Stimulated activated CD4-positive, alpha-beta T cell treated with anti-CD3 and anti-CD28 coated beads, TNF-alpha, amount 100 ng/mL, for 24 hours (primary cell): ENCODE results near the gene TXNDC12.

Experiments used
- DNase-seq, 3 experiments: peaks; one replicate each; pipeline ENCODE4 v3.0.0-alpha.2; 2020; ENCODE audit warnings: low read depth in 3 of 3

Gene TXNDC12

DNA sequence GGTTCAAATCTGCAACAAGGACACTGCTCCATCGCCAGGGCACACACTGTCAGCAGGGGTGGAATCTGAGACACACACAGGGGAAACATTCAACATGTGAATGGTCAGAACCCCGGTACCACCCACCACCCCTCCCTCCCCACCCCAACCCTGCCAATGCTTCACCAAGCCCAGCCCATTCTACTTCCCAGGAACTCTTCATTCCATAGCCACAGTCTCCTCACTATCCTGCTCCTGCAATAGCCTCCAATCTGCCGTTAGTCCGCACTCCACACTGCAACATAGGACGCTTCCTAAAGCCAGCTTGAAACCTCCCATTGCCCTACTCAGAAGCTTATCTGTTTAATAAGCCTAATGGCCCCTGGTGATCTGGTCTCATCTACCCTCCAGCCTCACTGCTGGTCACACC is 57.0 kb downstream of the TXNDC12 start:
- DNase-seq, result no peak

DNA sequence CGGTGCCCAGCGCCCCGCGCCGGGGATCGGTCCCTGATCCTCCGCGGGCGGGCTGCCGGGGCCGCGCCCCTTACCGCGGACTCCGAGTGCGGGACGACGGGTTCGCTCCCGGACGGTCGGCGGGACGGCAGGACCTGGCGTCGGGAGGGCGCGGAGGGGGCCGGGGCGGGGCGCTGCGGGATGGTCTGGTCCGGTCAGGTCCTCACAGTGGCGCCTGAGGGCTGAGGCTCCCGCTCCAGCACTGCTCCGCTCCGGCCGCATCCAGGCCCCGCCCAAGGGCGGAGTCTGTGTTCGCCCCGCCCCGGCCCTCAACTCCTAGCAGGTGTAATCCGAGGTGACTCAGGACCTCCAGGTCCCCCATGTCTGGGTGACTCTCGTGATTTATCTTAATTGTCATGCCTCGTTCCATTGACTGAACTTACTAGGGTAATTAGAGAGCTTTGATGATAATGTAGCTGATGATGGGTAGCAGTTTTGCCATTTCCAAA is 64.5 kb downstream of the TXNDC12 start, which contains the start of gene RAB3B:
Gene RAB3B (minus strand): TSS at position 223 of the 488 bp plus-strand sequence. CDS start 13,583 bp downstream, outside the sequence.
- peak; percentile 50 to 83 (median 64) for DNase-seq

DNA sequence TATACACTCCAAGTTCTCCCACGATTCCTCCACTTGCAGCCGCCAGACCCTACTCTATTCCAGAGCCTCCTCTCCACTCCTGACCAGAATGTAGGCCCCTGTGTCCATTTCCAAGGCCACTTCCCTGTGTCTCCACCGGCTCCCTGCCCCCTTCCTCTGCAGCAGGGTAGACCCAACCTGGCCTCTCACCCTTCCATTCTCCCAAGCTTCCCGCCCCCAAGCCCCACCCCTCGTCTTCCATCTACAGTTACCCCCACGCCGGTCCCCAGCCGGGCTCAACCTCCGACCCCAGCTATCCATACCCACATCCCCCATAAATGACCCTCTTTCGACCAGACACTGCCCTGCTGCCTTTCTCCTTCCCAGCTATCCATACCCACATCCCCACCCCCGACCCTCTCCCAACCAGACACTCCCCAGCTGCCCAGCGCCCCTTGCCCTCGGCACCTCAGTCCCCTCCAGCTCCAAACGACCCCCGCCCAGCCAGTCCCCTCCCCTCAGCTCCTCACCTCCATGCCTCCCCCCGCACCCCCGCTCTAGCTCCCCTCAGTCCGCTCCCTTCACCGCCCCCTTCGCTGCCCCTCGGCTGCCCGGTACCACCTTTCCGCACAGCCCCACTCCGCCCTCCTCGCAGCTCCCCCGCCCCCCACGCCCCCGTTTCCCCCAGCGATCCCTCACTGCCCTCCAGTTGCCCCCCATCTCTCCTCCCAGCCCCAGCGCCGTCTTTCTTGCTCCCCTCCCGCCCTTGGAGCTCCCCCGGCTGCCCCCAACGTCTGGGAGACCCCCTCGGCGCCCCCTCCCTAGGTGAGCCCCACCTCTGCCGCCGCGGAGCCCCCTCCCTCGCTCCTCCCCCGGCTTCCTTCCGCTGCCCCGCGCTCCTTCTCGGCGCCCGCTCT is 65.2 kb downstream of the TXNDC12 start:
- DNase-seq, result no peak

DNA sequence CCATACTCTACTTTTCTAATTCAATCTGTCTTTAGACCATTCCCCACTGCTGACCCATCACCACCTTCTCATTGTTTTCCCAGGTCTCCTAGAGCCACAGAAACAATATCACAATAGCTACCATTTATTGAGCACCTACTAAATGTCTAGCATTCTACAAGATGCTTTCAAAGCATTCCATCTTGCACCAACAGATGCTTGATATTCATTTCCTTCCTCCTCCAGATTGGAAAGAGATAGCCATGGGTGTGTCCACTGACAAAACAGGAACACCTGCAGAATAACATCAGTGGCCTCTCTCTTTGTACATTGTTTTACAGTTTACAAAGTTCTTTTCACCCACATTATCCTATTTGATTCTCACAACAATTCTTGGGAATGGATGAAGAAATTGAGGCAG is 66.7 kb downstream of the TXNDC12 start:
- DNase-seq, result no peak

DNA sequence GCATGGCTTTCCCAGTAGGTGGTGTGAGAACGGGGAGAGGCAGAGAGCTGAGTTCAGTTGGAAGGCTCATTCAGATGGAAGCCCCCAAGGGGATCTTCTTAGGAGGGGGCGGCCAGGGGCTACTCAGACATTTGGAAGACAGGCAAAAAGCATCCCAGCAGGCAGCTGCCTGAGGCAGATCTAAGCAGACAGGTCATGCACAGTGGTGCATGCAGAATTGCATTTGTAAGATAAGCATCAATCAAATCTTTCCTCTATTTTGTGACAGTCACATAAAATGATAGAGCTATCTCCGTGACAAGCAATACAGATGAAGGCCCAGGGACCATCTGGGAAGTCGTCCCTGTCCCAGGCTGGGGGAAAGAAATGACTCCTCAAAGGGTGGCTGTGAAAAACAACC is 68.3 kb downstream of the TXNDC12 start:
- no peak for DNase-seq

DNA sequence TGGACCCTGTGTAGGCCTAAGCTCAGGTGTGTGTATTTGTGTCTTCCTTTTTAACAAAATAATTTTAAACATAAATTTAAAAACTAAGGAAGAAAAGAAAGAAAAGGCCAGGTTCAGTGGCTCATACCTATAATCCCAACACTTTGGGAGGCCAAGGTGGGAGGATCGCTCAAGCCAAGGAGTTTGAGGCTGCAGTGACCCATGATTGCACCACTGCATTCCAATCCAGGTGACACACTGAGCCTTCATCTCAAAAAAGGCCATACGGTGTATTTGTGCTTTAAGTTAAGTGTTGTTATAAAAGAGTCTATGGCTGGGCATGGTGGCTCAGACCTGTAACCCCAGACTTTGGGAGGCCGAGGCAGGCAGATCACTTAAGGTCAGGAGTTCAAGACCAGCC is 72.8 kb downstream of the TXNDC12 start:
- no peak for DNase-seq

DNA sequence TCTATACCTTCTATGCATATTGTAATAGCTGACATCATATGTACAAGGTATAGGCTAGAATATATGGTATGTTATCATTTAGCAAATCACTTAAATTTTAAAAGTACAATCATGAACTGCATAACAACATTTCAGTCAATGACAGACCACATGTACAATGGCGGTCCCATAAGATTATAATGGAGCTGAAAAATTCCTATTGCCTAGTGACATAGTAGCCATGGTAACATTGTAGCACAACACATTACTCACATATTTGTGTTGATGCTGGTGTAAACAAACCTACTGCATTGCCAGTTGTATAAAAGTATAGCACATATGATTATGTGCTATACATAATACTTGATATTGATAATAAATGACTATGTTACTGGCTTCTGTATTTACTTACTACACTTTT is 73.4 kb downstream of the TXNDC12 start:
- no peak for DNase-seq

DNA sequence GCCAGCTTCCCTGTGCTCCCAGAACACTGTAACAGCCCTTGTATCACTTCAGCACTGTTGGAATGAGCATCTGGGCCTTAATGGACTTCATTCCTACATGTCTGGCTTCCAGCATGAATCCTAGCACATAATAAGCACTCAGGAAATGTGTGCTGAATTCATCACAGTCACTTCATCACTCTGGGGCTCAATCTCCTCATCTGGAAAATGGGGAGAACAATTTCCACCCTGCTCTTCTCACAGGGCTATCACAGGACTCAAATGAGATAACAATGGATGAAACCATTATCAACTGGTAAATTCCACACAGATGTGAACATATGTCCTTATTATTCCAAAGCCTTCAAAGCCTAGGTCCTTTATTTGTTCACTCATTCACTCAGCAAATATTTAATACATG is 76.9 kb downstream of the TXNDC12 start:
- DNase-seq, result no peak

DNA sequence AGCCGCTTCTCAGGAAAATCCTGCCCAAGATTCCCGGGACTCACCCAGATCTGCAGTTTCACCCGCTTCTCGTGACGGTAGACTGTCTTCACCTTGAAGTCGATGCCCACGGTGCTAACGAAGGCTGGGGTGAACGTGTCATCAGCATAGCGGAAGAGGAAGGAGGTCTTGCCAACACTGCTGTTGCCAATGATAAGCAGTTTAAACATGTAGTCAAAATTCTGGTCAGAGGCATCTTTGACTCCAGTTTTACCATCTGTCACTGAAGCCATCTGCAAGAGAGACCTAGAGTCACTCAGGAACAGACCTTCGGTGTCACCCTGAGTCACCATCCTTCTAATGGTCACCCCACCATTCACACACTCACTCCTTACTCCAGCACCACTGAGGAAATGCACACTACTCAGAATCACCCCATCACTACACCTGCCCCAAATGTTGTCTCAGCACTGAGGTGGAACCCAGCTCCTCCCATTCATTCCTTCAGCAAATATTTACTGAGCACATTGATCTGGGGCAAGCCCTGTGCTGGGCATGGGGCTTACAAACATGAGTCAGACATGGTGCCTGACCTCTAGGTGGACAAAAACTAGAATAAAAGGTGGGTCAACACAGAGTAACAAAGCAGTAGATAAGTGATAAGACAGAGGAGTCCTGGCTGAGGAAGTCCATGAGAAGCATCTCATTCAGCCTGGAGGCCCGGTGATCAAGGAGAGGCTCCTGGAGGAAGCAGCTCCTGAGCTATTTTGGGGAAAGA is 78.0 kb downstream of the TXNDC12 start:
- DNase-seq, result no peak

DNA sequence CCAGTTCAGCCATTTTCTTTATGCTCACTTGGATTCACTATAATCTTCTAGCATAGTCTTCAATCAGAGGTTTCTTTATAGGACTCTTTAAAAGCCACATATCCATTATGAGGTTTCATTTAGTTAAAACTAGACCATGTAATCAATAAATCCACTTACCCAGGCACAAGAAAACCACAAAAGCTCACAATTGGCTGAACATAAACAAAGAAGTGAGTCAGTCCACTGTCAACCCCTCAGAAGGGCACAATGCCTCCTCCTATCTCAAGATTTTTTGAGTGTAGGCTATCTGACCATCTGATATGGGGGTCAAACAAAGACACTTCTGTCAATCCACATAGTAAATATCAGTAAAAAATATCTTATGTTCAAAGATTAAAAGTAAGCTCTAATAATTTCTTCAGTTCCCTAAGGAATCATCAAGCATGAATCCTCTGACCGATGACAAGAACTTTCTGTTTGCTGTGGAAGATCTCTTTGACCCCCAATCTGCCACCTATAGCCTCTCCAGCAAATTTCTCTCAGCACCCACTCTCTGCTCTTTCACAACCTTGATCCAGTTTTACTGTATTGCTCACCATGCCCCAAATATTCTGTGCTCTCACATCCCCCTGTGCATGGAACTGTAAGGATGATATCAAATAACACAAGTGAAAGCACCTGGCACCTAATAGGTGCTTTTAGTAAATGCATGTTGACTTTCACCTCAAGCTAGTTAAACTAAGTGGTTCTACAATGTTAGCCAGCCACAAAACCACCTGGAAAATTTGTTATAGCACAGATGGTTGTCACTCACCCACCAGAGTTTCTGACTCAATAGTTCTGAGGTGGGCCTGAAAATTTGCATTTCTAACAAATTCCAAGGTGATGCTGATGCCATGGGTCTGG is 81.2 kb downstream of the TXNDC12 start:
- no peak for DNase-seq
